Lung microvascular endothelial cell (primary cell): ENCODE measurements around the gene IL3. TPM values are rescaled to one million over a fixed set of nuclear protein-coding genes. Genes with fewer than 3 reads are reported as not detected.

Source experiments
- DNase-seq, 2 donors: peaks; one replicate each; pipeline versions ENCODE4 v3.0.0 to v3.0.0-alpha.2; 2010; ENCODE audit warnings: low read depth in 2 of 2
- total RNA-seq: library from RNA; depleted of rRNA; stranded (reverse); fragments of >200 nt; gene quantifications from 2 replicates; pipeline ENCODE4 v1.2.1, GENCODE V29; 2014

Gene IL3
- total RNA-seq, 1 donor from 2014 or later, result not detected

DNA sequence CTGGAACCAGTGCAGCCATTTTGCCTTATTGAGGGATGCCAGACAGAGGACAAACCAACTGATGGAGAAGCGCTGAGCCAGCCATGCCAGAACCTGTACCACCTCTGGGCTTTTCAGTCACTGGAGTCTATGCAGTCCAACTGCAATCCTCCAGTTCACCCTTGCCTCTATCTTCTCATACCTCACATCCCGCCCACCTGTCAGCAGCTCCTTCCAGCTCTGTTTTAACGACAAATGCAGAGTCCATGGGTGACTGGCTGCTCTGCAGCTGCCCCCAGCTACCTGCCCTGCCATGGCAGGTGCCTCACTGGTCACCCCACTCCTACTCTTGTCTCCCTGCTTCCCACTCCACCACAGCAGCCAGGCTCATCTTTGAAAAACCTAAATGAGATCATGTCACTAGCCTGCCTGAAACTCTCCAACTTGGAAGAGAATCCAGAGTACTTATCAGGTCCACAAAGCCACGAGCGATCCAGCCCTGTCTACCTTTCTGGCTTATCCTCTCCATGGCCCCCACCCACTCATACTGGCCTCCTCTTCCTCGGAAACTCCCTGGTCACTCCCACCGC is 35.0 kb upstream of the IL3 start:
- DNase-seq, result no peak

DNA sequence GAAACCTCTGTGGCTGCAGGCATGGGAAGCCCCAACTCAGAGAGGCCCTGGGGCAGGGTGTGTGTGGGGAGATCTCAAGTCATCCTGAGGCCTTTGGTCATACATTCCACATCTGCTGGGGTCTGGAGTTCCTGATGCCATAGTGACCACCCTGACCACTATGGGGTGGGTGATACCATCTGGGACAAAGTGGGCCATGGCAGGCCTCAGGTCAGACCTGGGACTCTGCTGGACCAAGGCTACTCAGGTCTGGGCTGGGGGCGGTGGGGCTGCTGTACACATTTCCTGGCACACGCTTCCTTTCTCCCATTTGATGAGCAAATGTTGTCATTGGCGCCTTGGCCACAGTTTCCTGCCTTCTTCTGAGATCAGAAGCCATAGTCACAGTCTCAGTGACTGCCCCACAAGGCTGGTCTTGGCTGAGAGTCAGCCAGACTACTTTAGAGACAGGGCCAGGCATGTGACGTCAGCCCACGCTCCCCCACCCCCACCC is 33.9 kb upstream of the IL3 start:
- DNase-seq, result no peak

DNA sequence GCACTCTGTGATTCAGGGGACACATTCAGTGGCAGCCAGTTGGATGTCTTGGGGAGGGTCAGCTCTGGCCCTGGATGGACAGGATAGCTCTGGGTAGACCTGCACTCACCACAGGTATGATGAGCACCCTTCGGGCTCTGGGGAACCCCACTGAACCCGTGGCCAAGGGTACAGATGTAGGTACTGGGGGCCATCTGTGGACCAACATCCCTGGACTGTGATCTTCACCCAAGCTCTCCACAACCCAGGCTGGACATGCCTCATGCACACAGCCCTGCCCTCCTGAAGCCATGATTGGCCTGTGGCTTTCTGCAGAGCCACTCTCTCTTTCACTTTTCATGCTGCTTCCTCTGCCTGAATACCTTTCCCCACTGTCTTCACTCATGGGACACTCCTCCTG is 33.4 kb upstream of the IL3 start:
- DNase-seq, result no peak

DNA sequence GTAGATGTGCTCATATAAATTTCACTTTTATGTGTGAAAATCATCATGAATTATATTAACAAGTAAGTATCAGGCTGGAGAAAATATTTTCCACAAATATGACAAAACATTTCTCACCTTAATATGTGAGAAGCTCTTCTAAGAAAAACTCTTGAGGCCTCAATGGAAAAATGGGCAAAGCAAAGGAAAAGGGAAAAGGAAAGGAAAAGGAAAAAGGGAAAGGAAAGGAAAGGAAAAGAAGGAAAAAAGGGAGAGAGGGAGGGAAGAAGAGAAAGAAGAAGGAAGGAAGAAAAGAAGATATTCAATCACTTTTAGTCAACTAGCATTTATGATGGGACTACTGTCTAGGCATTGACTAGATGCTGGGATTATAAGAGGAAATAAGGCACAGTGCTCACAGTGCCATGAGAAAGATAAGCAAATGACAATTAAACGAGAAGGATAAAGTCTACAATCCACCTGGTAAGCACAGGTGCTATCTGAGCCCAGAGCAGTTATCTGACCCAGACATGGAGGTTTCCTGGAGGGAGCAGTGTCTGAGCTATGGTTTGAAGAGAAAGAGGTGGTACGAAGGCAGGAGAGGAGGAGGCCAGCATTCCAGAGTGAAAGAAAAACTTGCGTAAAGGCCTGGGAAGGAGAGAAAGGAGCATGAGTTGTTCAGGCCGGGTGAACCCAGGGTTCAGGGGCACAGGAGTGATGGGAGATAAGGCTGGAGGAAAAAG is 30.7 kb upstream of the IL3 start:
- DNase-seq, result no peak

DNA sequence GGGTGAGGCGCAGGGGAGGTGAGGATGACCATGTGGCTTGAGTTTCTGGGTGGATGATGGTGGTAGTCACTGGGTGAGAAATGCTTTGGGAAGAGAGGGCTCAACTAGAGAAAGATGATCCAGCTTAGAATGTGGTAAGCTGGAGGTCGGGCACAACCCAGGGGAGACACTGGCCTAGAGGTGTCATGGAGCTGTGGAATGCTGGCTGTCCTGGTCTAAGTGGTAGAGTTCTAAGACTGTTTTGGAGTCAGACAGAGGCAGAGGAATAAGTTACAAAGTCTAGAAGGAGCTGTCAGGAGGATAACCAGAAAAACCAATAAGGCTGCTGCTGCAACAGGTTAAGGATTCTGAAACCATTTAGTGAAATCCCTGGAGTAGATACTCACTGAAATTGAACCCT is 29.8 kb upstream of the IL3 start:
- DNase-seq, result no peak

DNA sequence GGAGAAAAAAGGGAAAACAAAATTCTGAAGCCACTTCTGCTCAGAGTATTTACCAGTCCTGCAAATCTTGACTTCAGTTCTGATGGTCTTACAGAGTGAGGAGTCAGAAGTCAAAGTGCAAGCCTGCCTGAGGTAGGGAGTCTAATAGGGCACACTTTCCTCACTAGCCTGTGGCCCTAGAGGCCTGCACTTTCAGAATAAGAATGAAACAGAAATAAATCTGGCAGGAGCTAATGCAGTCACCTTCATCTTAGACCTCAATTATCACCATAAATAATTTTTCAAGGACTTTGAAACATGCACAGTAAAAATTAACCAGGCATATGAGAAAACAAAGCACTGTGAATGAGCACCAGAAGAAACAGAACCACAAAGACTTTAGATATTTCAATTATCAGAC is 28.3 kb upstream of the IL3 start:
- DNase-seq, result no peak

DNA sequence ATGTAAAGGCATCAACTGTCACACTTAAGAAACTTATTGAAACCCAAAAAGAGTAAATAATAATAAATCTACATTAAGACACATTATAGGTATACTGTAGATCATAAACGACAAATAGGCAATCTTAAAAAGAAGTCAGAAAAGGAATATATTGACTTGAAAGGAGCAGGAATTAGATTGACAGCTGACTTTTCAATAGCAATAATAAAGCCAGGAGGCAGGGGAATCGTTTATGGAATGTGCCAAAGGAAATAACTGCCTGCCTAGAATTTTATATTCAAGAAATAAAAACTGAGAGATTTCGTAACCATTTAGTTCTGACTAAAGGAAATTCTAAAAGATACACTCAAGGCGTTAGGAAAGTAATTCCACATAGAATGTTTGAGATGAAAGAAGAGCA is 27.3 kb upstream of the IL3 start:
- DNase-seq, result no peak

DNA sequence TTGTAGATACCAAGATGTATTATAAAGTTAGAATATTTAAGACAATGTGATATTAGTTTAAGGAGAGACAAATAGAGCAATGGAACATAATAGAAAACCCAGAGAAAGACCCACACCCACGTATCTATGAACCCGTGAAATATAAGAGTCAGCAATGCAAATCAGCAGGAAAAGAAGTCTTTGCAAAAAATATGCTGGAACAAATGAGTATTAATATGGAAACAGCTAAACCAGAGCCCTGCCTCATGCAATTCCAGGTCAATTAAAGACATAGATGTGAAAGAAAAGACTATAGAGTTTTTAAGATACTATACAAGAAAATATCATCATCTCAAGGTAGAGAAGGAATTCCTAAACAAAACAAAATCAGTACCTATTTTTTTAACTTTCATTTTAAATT is 23.1 kb upstream of the IL3 start:
- no peak for DNase-seq

DNA sequence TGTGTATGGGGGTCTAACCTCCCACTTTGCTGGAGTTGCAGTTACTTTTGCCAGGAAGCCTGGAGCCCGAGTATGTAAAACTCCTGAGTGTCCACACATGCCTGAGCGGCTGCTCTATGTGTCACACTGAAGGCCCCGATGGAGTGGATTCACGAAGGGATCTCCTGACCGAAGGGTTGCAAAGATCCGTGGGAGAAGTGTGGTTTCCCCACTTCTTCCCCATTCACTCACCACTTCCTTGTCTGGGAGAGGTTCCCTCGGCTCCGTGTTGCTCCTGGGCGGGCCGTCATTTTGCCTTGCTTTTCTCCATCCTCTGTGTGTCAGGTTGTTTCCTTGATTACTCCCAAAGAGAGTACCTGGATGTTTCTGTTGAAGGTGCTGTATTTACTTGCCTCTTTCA is 16.2 kb upstream of the IL3 start:
- no peak for DNase-seq

DNA sequence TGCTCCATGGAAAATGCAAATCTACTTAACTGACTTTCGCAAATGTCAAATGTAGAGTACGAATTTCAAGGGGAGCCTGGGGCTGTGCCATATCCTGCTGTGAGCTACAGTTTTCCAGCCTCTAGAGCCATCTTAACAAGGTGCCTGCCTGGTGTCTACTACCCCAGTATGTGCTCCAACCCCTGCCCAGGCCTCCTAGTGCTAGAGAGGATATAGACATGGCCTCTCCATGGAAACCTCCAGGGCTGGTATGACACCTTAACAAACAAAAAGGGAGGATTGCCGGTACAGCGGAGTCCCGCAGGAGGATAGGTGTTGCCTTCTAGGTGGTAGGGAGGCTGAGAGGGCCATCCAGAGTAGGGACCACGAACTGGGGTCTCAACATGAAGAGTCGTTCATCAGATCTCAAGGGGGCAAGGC is 13.6 kb upstream of the IL3 start:
- DNase-seq, result no peak

DNA sequence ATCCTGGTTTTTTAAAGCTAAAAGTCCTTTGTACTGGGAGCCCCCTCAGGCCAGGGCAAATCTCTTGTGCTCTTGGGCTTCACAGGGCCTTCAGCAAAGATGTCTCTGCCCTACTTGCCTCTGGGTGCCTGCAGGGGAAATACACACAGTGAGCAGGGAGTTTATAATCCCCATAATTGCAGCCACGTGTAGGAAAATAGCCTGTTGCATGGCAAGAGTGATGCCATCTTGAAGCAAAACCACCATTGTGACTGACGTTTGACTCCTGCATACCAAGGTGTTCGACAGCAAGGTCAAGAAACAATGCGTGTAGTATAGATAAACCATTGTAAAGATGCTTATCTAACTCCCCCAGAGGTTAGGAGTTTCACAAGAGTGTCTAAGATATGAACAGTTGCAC is 11.4 kb upstream of the IL3 start:
- DNase-seq, result no peak

DNA sequence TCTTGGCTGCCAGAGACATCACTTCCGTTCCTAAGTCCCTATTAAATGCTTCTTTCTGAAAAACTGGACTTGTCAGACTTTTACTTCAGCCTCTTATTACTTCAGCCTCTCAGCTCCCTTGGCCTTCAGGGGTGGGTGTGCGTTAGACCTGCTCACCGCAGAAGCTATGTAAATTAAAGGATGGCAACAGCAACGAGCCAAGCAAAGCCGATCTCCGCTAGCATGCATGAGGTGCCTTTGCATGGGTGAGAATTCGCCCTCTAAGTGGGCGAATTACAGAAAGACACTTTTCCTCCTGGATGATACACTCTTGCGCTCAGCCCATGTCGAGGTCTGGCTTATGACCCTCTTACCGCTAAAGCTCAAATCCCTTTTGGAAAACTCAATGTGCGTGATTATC is 10.9 kb upstream of the IL3 start:
- no peak for DNase-seq

DNA sequence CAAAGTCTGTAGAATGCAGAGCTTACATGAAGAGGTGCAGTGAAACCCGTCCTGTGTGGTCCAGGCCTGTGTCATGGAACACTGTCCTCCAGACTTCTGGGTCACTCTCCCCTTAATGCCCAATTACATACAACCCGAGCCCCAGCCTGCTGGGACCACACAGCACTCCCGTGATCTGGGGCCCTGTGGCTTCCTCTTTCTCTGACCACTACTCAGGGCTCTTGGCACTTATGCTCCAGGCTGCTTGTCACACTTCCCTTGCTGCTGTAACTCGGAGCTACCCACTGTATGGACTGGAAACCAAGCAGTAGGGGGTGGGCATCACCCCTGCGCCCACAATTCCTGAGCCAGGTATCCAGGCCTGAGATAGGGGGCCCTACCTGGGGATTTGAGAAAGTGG is 10.3 kb upstream of the IL3 start:
- DNase-seq, result no peak

DNA sequence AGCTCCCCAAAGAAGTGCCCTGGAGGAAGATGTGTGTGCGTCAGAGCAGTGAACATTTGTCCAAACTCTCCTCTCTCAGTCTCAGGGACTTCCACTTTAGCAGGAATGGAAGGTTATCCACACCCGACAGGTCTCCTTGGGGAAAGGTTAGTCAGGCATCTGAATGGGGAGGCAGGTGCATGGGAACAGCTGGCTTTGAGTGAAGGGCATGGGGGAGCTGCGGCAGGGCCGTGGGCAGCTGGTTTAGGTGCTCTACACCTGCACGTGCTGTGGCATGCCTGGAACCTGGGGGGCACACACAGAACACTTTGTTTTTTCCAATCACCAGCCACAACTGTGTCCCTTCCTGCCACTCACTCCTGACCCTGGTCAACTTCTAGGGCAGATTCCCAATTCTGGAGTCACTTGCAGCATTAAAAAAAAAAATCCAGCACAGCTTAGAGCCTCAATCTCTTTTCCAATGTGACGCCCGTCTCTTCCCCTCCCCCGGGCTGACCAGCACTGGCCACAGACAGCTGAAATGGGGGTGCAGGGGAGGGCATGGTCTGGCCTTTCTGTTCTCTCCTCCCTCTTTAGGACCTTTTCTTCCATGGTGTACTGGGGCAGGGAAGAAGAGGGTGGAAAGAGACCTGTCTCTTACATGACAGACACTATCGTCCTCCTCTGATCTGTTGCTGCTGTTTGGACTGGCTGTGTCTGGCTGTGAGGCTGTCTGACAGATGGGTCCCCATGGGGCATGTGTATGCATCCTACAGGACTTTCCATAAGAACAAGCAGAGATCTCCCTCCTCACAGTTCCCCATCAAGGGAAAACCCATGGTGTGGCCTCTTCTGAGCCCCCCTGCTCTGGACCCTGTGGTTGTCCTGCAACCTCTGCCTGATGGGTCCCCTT is 9.5 kb upstream of the IL3 start:
- no peak for DNase-seq

DNA sequence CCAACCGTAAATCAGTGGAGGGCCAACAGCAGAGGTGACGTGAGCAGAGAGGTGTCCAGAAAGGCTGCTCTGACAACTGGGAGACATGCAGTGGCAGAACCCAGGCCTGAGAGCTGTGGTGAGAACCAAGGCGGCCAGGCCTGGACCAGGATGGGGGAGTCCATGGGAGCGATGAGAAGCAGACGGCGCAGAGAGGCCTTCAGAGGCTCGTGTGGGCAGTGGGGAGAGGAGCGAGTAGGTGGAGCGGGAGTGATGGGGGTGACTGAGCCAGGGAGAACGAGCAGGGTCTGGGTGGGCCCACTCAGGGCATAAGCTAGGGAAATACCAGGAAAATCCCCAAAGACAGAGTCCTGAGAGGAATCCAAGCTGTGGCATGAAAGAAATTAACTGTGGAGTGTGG is 7.9 kb upstream of the IL3 start:
- no peak for DNase-seq

DNA sequence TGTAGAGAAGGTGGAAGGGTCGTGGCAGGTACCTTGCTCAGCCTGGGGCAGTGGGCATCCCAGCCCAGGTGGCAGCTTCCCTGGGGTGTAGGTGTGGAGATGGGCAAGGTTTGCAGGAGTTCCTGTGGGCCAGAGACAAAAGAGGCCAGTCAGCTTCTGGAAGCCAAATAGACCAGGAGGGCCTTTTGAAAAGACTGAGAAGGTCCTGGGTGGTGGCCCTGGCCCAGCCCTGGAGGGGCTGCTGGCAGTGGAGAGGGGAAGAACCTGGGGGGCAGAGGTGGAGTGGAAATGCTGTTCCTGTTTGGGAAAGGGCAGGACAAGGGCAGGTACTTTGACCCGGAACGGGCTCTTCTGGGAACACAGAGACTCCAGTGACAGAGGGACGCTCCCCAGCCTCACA is 7.0 kb upstream of the IL3 start:
- no peak for DNase-seq

DNA sequence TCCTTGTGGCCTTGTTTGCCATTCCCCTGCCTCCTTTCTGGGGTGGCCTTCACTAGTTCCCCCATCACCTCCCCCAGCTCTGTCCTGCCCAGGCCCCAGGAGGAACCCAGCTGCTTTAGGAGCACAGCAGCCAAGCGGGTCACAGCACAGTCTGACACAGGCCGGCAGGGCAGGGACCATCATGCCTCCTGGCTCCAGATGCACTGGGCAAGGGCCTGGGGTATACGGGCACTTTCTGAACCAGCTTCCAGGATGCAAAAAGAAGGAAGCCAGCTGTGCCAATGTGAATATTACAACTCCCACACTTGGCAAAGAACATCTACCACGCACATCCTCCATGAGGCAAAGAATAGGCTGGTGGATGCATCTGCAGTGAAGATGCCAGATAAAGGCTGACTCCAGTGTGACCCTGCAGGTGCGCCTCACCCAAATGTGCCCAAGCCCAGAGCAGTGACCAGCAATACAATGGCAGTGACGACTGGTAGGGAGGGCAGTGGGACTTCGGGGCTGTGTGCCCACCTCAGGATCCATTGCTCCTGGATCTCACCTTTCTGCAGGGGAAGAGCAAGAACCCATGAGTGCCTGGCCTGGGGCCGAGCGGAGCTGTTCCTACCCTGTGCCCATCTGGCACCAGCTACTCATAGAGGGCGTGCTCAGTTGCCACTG is 6.3 kb upstream of the IL3 start:
- no peak for DNase-seq

DNA sequence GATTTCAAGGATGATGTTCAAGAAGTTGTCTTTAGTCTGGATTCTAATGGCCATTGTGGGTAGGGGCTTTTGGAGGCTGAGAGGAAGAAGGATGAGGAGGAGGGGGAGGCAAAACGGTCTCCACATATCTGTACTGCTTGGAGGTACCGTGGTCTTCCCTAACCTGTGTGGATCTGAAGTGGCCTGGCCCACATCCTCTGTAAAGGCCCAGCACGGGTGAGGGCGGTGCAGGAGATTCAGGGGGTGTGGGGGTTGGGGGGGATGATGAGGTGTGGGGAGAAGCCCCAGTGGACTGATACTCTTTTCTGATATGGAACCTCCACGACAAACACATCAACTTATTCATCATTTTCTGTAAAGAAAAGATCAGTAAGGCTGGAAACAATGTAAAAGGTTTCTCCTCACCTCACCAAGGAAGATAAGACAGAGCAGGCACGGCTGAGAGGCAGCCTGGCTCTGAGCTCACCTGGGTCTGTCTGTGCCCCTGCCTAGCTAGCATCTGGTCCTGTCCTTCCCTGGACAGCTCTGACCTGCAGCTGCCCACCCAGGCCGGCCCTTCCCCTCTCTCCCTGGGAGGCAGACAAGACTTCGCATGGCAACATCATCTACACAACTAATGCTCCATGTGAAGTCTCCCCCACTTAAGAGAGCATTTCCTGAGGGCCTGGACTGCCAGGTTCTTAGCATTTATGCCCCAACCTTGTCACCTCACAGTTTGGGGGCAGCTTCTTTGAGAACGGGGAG is 5.6 kb upstream of the IL3 start:
- no peak for DNase-seq

DNA sequence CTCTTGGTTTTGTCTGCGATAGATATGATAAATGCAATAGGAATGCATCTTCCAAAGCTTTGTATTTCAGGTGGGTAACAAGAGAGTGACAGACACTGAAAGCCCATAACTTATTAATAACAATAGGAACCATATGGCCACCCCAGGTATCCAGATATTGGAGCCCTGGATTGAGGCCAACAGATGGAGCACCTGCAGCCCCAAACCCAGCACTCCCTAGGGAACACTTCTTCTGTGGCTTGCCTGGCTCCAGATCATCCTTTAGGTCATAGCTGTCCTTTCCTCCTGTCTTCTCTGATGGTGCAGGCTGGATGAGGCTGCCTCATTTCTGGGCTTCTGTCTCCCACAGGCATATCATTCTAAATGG is 5.0 kb upstream of the IL3 start:
- no peak for DNase-seq

DNA sequence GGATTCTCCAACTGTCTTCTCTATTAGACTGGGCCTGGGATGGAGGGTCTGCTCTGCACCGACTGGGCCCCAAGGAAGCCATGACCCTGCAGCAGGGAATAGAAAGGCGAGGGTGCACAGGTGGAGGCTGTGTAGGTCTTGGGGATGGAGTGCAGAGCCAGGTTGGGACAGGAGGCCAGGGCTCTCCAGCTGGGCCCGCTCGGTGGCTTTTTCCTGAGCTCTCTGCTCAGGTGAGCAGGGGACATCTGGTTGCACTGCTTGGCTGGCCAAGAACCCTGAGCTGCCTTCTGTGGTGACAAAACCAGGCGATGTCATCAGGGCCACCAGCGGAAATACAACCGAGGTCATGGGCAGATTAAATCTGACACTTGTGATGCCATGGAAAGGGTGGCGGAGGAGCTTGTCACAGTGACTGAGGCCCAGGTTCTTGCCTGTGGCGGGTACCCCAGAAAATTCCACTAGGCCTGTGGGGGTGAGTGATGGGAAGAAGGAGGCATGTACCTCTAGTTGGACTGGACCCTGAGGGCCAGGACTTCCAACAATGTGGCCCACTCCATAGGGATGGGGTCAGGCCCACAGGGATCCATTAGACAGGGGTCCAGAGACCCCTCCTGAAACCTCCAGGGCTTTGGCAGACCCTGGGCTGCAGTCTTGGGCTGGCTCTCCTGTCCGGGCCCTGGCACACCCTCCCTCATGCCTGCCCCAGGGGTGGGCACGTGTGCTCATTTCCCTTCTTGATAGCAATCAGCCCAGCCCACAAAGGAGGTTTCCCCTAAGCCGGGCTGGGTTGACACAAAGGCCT is 4.4 kb upstream of the IL3 start:
- no peak for DNase-seq
